ENCODE data around the gene TMEM107.

GRCh38 chr17:8141045-8141444, 35.1 kb downstream of the TMEM107 start:
- no peak for TF ChIP-seq CTCF (IDR thresholded peaks at IDR 0.05; ENCODE audit: insufficient read depth, low read length)
- no peak for TF ChIP-seq POLR2AphosphoS5 (IDR thresholded peaks at IDR 0.05; ENCODE audit: low read depth)
- no peak for TF ChIP-seq SPI1 (IDR thresholded peaks at IDR 0.05; ENCODE audit: borderline replicate concordance, low read depth)
- TF ChIP-seq REST (IDR thresholded peaks at IDR 0.05; ENCODE audit: insufficient replicate concordance, low read depth): no peak
- no peak for TF ChIP-seq GABPA (IDR thresholded peaks at IDR 0.05; ENCODE audit: low read depth)

All from HL-60 (cell line).